Renal cortex interstitium (tissue), 15 donors: ENCODE data around the gene CP. TPM values are rescaled to one million over a fixed set of nuclear protein-coding genes. Genes with fewer than 3 reads are reported as not detected.
"Not testable (repeated sequence)": the region's sequence is repeated elsewhere in the genome, so short reads cannot be mapped to it uniquely, and the experiment has no call there.

Source experiments
- DNase-seq, 11 donors: peaks; one replicate each; pipeline ENCODE4 v3.0.0-alpha.2; 2013; ENCODE audit warnings: low read depth in 9 of 11, low spot score in 4 of 11; ENCODE audit errors: extremely low read depth in 1 of 11
- long read RNA-seq, 16 experiments: transcript quantifications; one replicate each; lab custom pipeline, GENCODE V29; 2026
- polyA plus RNA-seq, 3 donors: library from polyadenylated mRNA; unstranded; fragments of 120-200 nt; gene quantifications; one replicate each; pipeline ENCODE4 v1.2.1, GENCODE V29; 2013; ENCODE audit not compliant: insufficient read length in 3 of 3

The CP gene
- 1 to 10 TPM in 1 of 3 donors, under 1 TPM in 2; 0.45 to 1.0 (median 0.67) TPM for polyA plus RNA-seq
- long read RNA-seq, donor 1 = 0 reads
- long read RNA-seq, donor 2, partial matches to known transcripts = 12 of 12 reads
- long read RNA-seq, donor 2, other reads (novel, unspliced or antisense) = 0 of 12 reads
- long read RNA-seq, donor 3 = 0 reads
- long read RNA-seq, donor 4 = 0 reads
- long read RNA-seq, donor 5 = 0 reads
- long read RNA-seq, donor 6, partial matches to known transcripts = 40 of 40 reads
- long read RNA-seq, donor 6, other reads (novel, unspliced or antisense) = 0 of 40 reads
- long read RNA-seq, donor 7 = 0 reads
- long read RNA-seq, donor 8 = 0 reads
- long read RNA-seq, donor 9 = 0 reads
- long read RNA-seq, donor 10 = 0 reads
- long read RNA-seq, donor 11 = 0 reads
- long read RNA-seq, donor 12 = 0 reads
- long read RNA-seq, donor 13 = 0 reads
- long read RNA-seq, donor 14 = 0 reads
- long read RNA-seq, donor 15 = 0 reads
- long read RNA-seq, donor 16 = 0 reads

GRCh38 chr3:149221783-149222517 lies at the start of gene CP:
Gene CP (minus strand): TSS chr3:149221829. CDS start chr3:149221792, 37 bp downstream.
- DNase-seq = peak in 1 of 11 donors; percentile 25

- DNase-seq = no peak
Measured at GRCh38 chr3:149270180-149270579, 48.6 kb upstream of the CP start.

GRCh38 chr3:149269687-149270086 lies 48.1 kb upstream of the CP start:
- no peak for DNase-seq

- no peak for DNase-seq
Measured at GRCh38 chr3:149267565-149267964, 45.9 kb upstream of the CP start.

GRCh38 chr3:149266736-149267135 lies 45.1 kb upstream of the CP start:
- no peak for DNase-seq

- DNase-seq = no peak
Measured at GRCh38 chr3:149263856-149264255, 42.2 kb upstream of the CP start.

GRCh38 chr3:149258714-149259113 lies 37.1 kb upstream of the CP start:
- DNase-seq = no peak

GRCh38 chr3:149258298-149258697 lies 36.7 kb upstream of the CP start:
- DNase-seq = peak in 1 of 11 donors; percentile 25

GRCh38 chr3:149252272-149252671 lies 30.6 kb upstream of the CP start:
- no peak for DNase-seq

- DNase-seq = no peak
Measured at GRCh38 chr3:149251186-149251585, 29.6 kb upstream of the CP start.

GRCh38 chr3:149247929-149248691 lies 26.5 kb upstream of the CP start:
- no peak for DNase-seq

- DNase-seq = no peak
Measured at GRCh38 chr3:149247008-149247710, 25.5 kb upstream of the CP start.

- no peak for DNase-seq
Measured at GRCh38 chr3:149245738-149246451, 24.3 kb upstream of the CP start.

GRCh38 chr3:149243540-149243939 lies 21.9 kb upstream of the CP start:
- no peak for DNase-seq

- DNase-seq = no peak
Measured at GRCh38 chr3:149239357-149239936, 17.8 kb upstream of the CP start.

- DNase-seq = not testable (repeated sequence)
Measured at GRCh38 chr3:149238268-149238667, 16.6 kb upstream of the CP start.

- DNase-seq = no peak
Measured at GRCh38 chr3:149235599-149236424, 14.2 kb upstream of the CP start.
